HepG2 (cell line): Measurements from ENCODE around the gene CAPZA3. TPM values are rescaled to one million over a fixed set of nuclear protein-coding genes. Genes with fewer than 3 reads are reported as not detected.

Experiments used
- ATAC-seq: fragments of 200-7000 bp; cut with Tn5 transposase; 3 replicates; pipeline ENCODE4 v1.9.1; 2020; ENCODE audit warnings: mild to moderate bottlenecking, moderate library complexity
- BruUV-seq: library from RNA; stranded (reverse); fragments of 400-500 nt; replicated peaks from 2 replicates; lab custom pipeline; 2021; lab: Mats Ljungman, UMichigan
- CTCF ChIA-PET: fragments of 300-600 bp; formaldehyde crosslinking; extraction: SDS; loops from one replicate; lab custom pipeline; 2021; ENCODE audit warnings: low total read pairs, inconsistent platforms, low intra/inter-chr PET ratio; lab: Yijun Ruan, JAX
- POLR2A ChIA-PET: fragments of 350-600 bp; sonication (Branson Sonifier 250); formaldehyde crosslinking; loops from one replicate; lab custom pipeline; 2020; ENCODE audit warnings: antibody characterized with exemption, inconsistent platforms; lab: Yijun Ruan, JAX
- DNase-seq: peaks from one replicate; pipeline ENCODE4 v3.0.0-alpha.2; 2015; ENCODE audit warnings: low spot score
- FAIRE-seq: peaks from 3 replicates; lab custom pipeline; 2011; peaks lifted over from hg19 to GRCh38; lab: Jason Lieb, UNC
- H2AFZ ChIP-seq: one replicate; pipeline ENCODE4 v1.6.1; 2011; ENCODE audit warnings: low read length, inconsistent platforms
- H3K27ac ChIP-seq: fragments of 300-600 bp; 3 replicates; pipeline ENCODE4 v1.8.0; 2011; ENCODE audit warnings: mixed run types, mild to moderate bottlenecking, mixed read lengths, low read length, inconsistent platforms; ENCODE audit not compliant: insufficient read depth; ENCODE audit errors: extremely low read length
- H3K27me3 ChIP-seq, 2 experiments: fragments of 200-600 bp in 1 of 2; 2 replicates in 1 of 2; 3 replicates in 1 of 2; pipeline versions ENCODE4 v1.6.0 to v1.8.0; 2011; ENCODE audit warnings: low read length in 2 of 2, mild to moderate bottlenecking in 2 of 2, moderate library complexity in 2 of 2, inconsistent platforms in 1 of 2; ENCODE audit not compliant: insufficient read depth in 2 of 2, control insufficient read depth in 1 of 2
- H3K36me3 ChIP-seq, 2 experiments: fragments of 200-600 bp in 1 of 2; replicated peaks in 1 of 2; 2 replicates in 1 of 2; 3 replicates in 1 of 2; pipeline versions ENCODE4 v1.5.1 to v1.8.0; 2011; ENCODE audit warnings: low read length in 2 of 2, inconsistent platforms in 1 of 2; ENCODE audit not compliant: insufficient read depth in 2 of 2, control insufficient read depth in 1 of 2
- H3K4me1 ChIP-seq: 2 replicates; pipeline ENCODE4 v1.5.1; 2012; ENCODE audit warnings: low read length, inconsistent platforms; ENCODE audit not compliant: insufficient read depth
- H3K4me2 ChIP-seq: 2 replicates; pipeline ENCODE4 v1.6.0; 2011; ENCODE audit warnings: low read depth, low read length, inconsistent platforms
- H3K4me3 ChIP-seq, 3 experiments: fragments of 200-600 bp in 1 of 3; sonication (generic), shearing (Covaris generic) in 1 of 3; replicated peaks in 1 of 3; 2 replicates each; pipeline ENCODE4 v1.5.1; 2011 to 2016; ENCODE audit warnings: low read length in 3 of 3, inconsistent platforms in 2 of 3, low read depth in 2 of 3, mild to moderate bottlenecking in 2 of 3, control low read depth in 1 of 3, mixed read lengths in 1 of 3; ENCODE audit not compliant: insufficient read depth in 1 of 3
- H3K79me2 ChIP-seq: one replicate; pipeline ENCODE4 v1.6.1; 2011; ENCODE audit warnings: low read length, inconsistent platforms; ENCODE audit not compliant: insufficient read depth
- H3K9ac ChIP-seq: 2 replicates; pipeline ENCODE4 v1.6.0; 2011; ENCODE audit warnings: mild to moderate bottlenecking, low read depth, low read length, inconsistent platforms; ENCODE audit not compliant: insufficient read depth
- H3K9me3 ChIP-seq: 2 replicates; pipeline ENCODE4 v1.5.1; 2012; ENCODE audit warnings: mild to moderate bottlenecking, low read length
- H4K20me1 ChIP-seq: 2 replicates; pipeline ENCODE4 v1.6.0; 2011; ENCODE audit warnings: inconsistent platforms, mild to moderate bottlenecking, low read length, moderate library complexity; ENCODE audit not compliant: insufficient read depth
- ARID5B ChIP-seq: IDR thresholded peaks from 2 replicates; pipeline ENCODE4 v1.4.0; 2020; ENCODE audit warnings: mild to moderate bottlenecking, missing genetic modification reagents
- FOXO1 ChIP-seq: sonication (generic); formaldehyde crosslinking; IDR thresholded peaks from 2 replicates; pipeline ENCODE4 v1.4.0; 2020; ENCODE audit warnings: missing genetic modification reagents
- NR2F2 ChIP-seq: IDR thresholded peaks from 2 replicates; pipeline ENCODE4 v1.6.1; 2012; ENCODE audit warnings: low read depth, inconsistent platforms, borderline replicate concordance
- ZNF318 ChIP-seq: sonication (generic); formaldehyde crosslinking; IDR thresholded peaks from 2 replicates; pipeline ENCODE4 v1.4.0; 2020; ENCODE audit warnings: mild to moderate bottlenecking, missing genetic modification reagents
- ZNF432 ChIP-seq: sonication (generic); formaldehyde crosslinking; IDR thresholded peaks from 2 replicates; pipeline ENCODE4 v1.5.0; 2020; ENCODE audit warnings: missing genetic modification reagents, mild to moderate bottlenecking, borderline replicate concordance
- WGBS: methylation state at CpG from one replicate; pipeline ENCODE4 v1.1.6; 2017; ENCODE audit warnings: low lambda C conversion rate; 5-methylcytosine and 5-hydroxymethylcytosine counted together
- in situ Hi-C: cut with HindIII; loops from 2 replicates; pipeline ENCODE4 v1.10.0; 2017; ENCODE audit warnings: low pct_unique_long_range_greater_than_20kb; ENCODE audit not compliant: extremely low pct_ligation_motif_present
- intact Hi-C: fragments of 100-400 bp; cut with micrococcal nuclease; formaldehyde crosslinking; loops from one replicate; pipeline ENCODE4 v1.10.0; 2022; ENCODE audit not compliant: unreplicated experiment
- polyA plus RNA-seq, 8 experiments: library from polyadenylated mRNA; depleted of rRNA in 3 of 8; stranded (reverse) in 7 of 8; unstranded in 1 of 8; fragments of >200 nt; fragmentation: Illumina TruSeq in 4 of 8; extraction: Trizol in 4 of 8; gene quantifications; 2 replicates each; pipeline versions ENCODE4 v1.2.1 to v1.2.3, GENCODE V29; 2011 to 2016; ENCODE audit warnings: low read depth in 4 of 8, missing spikeins in 1 of 8, mixed read lengths in 1 of 8; ENCODE audit not compliant: insufficient read depth in 1 of 8
- total RNA-seq, 5 experiments: library from RNA; depleted of rRNA; stranded (reverse); fragments of >200 nt; fragmentation: Illumina TruSeq; extraction: Trizol; gene quantifications; 2 replicates each; pipeline ENCODE4 v1.2.3, GENCODE V29; 2016; ENCODE audit warnings: low read depth in 1 of 5

The CAPZA3 gene
- total and polyA plus RNA-seq, 2 of the 13 experiments (the other 11 are each of a cell fraction or from before 2014, with no cell fraction given) = not detected

GRCh38 chr12:18703911-18704310 lies 34.0 kb upstream of the CAPZA3 start:
- Histone ChIP-seq H2AFZ (no peak overlapping the region), H3K4me3 (no peak overlapping the region), H3K4me2 (no peak overlapping the region), H3K9me3 (peaks cover 6% of the 10 kb centered on the region; the same call in 1 of the 2 replicates), H3K9ac (no peak overlapping the region), H3K79me2 (no peaks in the 10 kb centered on the region), H3K4me1 (no peaks in the 10 kb centered on the region), H3K36me3 (no peaks in the 10 kb centered on the region), H3K27me3 (no peaks in the 10 kb centered on the region), H3K27ac (no peak overlapping the region), H4K20me1 (no peaks in the 10 kb centered on the region)
- TF ChIP-seq ARID5B (CRISPR knock-in tag) (no peak), NR2F2 (no peak)
- FAIRE-seq (no peak), ATAC-seq (no peak), DNase-seq (no peak)
- ChIA-PET POLR2A (no interaction called here), CTCF (no interaction called here)
- in situ Hi-C loops = no loop called here
- BruUV-seq = no TSS peak
- WGBS = 2% methylated on average over 2 of the region's 2 CpGs
- intact Hi-C loops = no loop called here

GRCh38 chr12:18706798-18707197 lies 31.1 kb upstream of the CAPZA3 start:
- FAIRE-seq (no peak), ATAC-seq (no peak), DNase-seq (no peak)
- H3K27ac ChIP-seq = no peak overlapping the region
- no peaks in the 10 kb centered on the region for H3K79me2 ChIP-seq
- H4K20me1 ChIP-seq = no peaks in the 10 kb centered on the region
- no peak overlapping the region for H3K4me2 ChIP-seq
- intact Hi-C loops = no loop called here
- WGBS = 97% methylated on average over 1 of the region's 1 CpG
- TF ChIP-seq FOXO1 (CRISPR knock-in tag) (no peak), ZNF318 (no peak), ZNF432 (no peak)
- no peaks in the 10 kb centered on the region for H3K36me3 ChIP-seq
- BruUV-seq = no TSS peak
- H3K9me3 ChIP-seq = peaks cover 19% of the 10 kb centered on the region
- no peak overlapping the region for H2AFZ ChIP-seq
- H3K4me3 ChIP-seq = no peak overlapping the region
- no peaks in the 10 kb centered on the region for H3K4me1 ChIP-seq
- POLR2A ChIA-PET = no interaction called here
- CTCF ChIA-PET = no interaction called here
- no peaks in the 10 kb centered on the region for H3K27me3 ChIP-seq
- in situ Hi-C loops = no loop called here
- no peak overlapping the region for H3K9ac ChIP-seq
